ENCODE data around the gene ERP29.
A peak's percentile ranks its signal among the peaks of the same experiment; 100 is the strongest.
"Not testable (repeated sequence)": the region's sequence is repeated elsewhere in the genome, so short reads cannot be mapped to it uniquely, and the experiment has no call there.

Gene ERP29

GRCh38 chr12:112004041-112004440, 9.2 kb upstream of the ERP29 start:
- no peak for DNase-seq

- peak; percentile 19 for DNase-seq
Measured at GRCh38 chr12:112005419-112006395, 7.5 kb upstream of the ERP29 start.

- no peak for DNase-seq
Measured at GRCh38 chr12:112007945-112008344, 5.3 kb upstream of the ERP29 start.

GRCh38 chr12:112008918-112009317, 4.3 kb upstream of the ERP29 start:
- no peak for DNase-seq

GRCh38 chr12:112009596-112009995, 3.6 kb upstream of the ERP29 start:
- DNase-seq: not testable (repeated sequence)

- no peak for DNase-seq
Measured at GRCh38 chr12:112010415-112011344, 2.5 kb upstream of the ERP29 start.

- DNase-seq: no peak
Measured at GRCh38 chr12:112011685-112012084, 1.5 kb upstream of the ERP29 start.

- DNase-seq: peak; percentile 79
Measured at GRCh38 chr12:112013601-112014402, 576 bp downstream of the ERP29 start.

GRCh38 chr12:112015938-112016337, 2.7 kb downstream of the ERP29 start:
- no peak for DNase-seq

- no peak for DNase-seq
Measured at GRCh38 chr12:112017041-112017440, 3.8 kb downstream of the ERP29 start.

GRCh38 chr12:112018571-112019237, 5.5 kb downstream of the ERP29 start:
- DNase-seq: peak; percentile 59

GRCh38 chr12:112020947-112021457, 7.8 kb downstream of the ERP29 start:
- DNase-seq: no peak

- DNase-seq: no peak
Measured at GRCh38 chr12:112022241-112023016, 9.2 kb downstream of the ERP29 start.

- no peak for DNase-seq
Measured at GRCh38 chr12:112023759-112024396, 10.7 kb downstream of the ERP29 start.

- no peak for DNase-seq
Measured at GRCh38 chr12:112025808-112026375, 12.7 kb downstream of the ERP29 start.

- DNase-seq: no peak
Measured at GRCh38 chr12:112029301-112029700, 16.1 kb downstream of the ERP29 start.

- DNase-seq: no peak
Measured at GRCh38 chr12:112031472-112031871, 18.2 kb downstream of the ERP29 start.

GRCh38 chr12:112032292-112032691, 19.1 kb downstream of the ERP29 start:
- no peak for DNase-seq

- no peak for DNase-seq
Measured at GRCh38 chr12:112035219-112035785, 22.1 kb downstream of the ERP29 start.

GRCh38 chr12:112036614-112037013, 23.4 kb downstream of the ERP29 start:
- not testable (repeated sequence) for DNase-seq
